ENCODE measurements around the gene LPAR1.

Gene LPAR1

DNA sequence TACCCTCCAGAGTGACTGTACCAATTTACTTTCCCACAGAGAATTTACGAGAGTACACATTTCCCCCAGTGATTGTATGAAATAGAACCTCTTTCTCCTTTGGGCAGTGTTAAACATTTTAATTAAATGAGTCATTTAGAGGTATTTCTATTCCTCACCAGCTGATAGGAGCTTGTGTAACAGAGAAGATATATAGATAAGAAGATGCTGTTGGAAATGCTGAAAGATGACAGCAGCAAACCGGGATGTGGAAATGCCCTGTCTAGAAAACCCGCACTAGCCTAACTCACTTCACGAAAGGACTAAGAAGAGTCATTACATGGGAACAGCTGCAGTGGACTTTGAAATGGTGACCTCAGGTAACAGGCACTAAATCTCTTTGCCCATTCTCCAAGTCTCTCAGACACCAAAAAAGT lies 68.3 kb downstream of the LPAR1 start:
- H3K9me3 ChIP-seq (ENCODE audit: control insufficient read depth, insufficient read depth, low read depth, low read length), result no peaks in the 10 kb centered on the region
- no peak overlapping the region for H3K4me3 ChIP-seq (ENCODE audit: low read depth, low read length)
- H3K4me1 ChIP-seq (ENCODE audit: control insufficient read depth, insufficient read depth, low read length), result no peaks in the 10 kb centered on the region
- TF ChIP-seq YY2 (tag by site-specific recombination; IDR thresholded peaks at IDR 0.05) (no peak), WT1 (tag by site-specific recombination; IDR thresholded peaks at IDR 0.05) (no peak), ZNF157 (tag by site-specific recombination; IDR thresholded peaks at IDR 0.05) (no peak), SP7 (tag by site-specific recombination; IDR thresholded peaks at IDR 0.05) (0 out of 2 replicates have a peak, but pooled peaks have one; percentile 34), ZNF560 (tag by site-specific recombination; IDR thresholded peaks at IDR 0.05; ENCODE audit: borderline replicate concordance) (no peak), ZNF843 (tag by site-specific recombination; IDR thresholded peaks at IDR 0.05) (no peak), KLF16 (tag by site-specific recombination; IDR thresholded peaks at IDR 0.05) (no peak), ZNF2 (tag by site-specific recombination; IDR thresholded peaks at IDR 0.05) (no peak), ZNF169 (tag by site-specific recombination; IDR thresholded peaks at IDR 0.05) (no peak), ZNF292 (tag by site-specific recombination; IDR thresholded peaks at IDR 0.05; ENCODE audit: borderline replicate concordance, low read depth) (no peak)
- TF ChIP-seq, protein P1, sequence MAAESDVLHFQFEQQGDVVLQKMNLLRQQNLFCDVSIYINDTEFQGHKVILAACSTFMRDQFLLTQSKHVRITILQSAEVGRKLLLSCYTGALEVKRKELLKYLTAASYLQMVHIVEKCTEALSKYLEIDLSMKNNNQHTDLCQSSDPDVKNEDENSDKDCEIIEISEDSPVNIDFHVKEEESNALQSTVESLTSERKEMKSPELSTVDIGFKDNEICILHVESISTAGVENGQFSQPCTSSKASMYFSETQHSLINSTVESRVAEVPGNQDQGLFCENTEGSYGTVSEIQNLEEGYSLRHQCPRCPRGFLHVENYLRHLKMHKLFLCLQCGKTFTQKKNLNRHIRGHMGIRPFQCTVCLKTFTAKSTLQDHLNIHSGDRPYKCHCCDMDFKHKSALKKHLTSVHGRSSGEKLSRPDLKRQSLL (tag by site-specific recombination; IDR thresholded peaks at IDR 0.05), result no peak
- TF ChIP-seq, protein P2, sequence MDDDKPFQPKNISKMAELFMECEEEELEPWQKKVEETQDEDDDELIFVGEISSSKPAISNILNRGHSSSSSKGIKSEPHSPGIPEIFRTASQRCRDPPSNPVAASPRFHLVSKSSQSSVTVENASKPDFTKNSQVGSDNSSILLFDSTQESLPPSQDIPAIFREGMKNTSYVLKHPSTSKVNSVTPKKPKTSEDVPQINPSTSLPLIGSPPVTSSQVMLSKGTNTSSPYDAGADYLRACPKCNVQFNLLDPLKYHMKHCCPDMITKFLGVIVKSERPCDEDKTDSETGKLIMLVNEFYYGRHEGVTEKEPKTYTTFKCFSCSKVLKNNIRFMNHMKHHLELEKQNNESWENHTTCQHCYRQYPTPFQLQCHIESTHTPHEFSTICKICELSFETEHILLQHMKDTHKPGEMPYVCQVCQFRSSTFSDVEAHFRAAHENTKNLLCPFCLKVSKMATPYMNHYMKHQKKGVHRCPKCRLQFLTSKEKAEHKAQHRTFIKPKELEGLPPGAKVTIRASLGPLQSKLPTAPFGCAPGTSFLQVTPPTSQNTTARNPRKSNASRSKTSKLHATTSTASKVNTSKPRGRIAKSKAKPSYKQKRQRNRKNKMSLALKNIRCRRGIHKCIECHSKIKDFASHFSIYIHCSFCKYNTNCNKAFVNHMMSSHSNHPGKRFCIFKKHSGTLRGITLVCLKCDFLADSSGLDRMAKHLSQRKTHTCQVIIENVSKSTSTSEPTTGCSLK (tag by site-specific recombination; IDR thresholded peaks at IDR 0.05), result no peak
- TF ChIP-seq, protein P3, sequence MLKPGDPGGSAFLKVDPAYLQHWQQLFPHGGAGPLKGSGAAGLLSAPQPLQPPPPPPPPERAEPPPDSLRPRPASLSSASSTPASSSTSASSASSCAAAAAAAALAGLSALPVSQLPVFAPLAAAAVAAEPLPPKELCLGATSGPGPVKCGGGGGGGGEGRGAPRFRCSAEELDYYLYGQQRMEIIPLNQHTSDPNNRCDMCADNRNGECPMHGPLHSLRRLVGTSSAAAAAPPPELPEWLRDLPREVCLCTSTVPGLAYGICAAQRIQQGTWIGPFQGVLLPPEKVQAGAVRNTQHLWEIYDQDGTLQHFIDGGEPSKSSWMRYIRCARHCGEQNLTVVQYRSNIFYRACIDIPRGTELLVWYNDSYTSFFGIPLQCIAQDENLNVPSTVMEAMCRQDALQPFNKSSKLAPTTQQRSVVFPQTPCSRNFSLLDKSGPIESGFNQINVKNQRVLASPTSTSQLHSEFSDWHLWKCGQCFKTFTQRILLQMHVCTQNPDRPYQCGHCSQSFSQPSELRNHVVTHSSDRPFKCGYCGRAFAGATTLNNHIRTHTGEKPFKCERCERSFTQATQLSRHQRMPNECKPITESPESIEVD (tag by site-specific recombination; IDR thresholded peaks at IDR 0.05), result peak; percentile 36; the same call in 1 of the 2 replicates
- TF ChIP-seq, protein P4, sequence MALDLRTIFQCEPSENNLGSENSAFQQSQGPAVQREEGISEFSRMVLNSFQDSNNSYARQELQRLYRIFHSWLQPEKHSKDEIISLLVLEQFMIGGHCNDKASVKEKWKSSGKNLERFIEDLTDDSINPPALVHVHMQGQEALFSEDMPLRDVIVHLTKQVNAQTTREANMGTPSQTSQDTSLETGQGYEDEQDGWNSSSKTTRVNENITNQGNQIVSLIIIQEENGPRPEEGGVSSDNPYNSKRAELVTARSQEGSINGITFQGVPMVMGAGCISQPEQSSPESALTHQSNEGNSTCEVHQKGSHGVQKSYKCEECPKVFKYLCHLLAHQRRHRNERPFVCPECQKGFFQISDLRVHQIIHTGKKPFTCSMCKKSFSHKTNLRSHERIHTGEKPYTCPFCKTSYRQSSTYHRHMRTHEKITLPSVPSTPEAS (tag by site-specific recombination; IDR thresholded peaks at IDR 0.05), result no peak
- H3K27ac ChIP-seq (ENCODE audit: extremely low read depth, low read depth, low read length), result no peak overlapping the region
- POLR2A ChIA-PET, result no interaction called here
- H3K36me3 ChIP-seq (ENCODE audit: control insufficient read depth in 2 of 2, insufficient read depth in 1 of 2, low read length in 2 of 2), result peaks cover 0 to 3% of the 10 kb centered on the region in 2 experiments; a peak in 2 of 3 replicates
- CTCF ChIA-PET, result no interaction called here

DNA sequence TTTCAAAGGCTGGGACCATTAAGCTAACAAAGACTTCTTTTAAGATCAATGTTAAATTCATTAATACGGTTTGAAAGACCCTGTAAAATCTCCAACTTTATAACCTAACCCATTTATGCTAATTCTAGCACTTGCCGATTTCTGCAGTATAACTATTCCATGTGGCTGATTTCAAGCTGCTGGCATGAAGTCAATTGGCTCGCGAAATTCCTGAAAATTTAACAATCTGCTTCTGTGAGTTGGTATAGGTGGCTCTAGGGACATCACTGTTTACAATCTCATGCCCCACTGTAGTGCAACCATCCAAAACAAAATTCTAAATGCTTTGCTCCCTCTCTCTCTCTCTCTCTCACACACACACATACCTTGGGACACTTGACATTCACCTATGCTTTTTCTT lies 70.2 kb downstream of the LPAR1 start:
- H3K27ac ChIP-seq (ENCODE audit: extremely low read depth, low read depth, low read length), result no peak overlapping the region
- no peaks in the 10 kb centered on the region for H3K9me3 ChIP-seq (ENCODE audit: control insufficient read depth, insufficient read depth, low read depth, low read length)
- H3K4me1 ChIP-seq (ENCODE audit: control insufficient read depth, insufficient read depth, low read length), result no peaks in the 10 kb centered on the region
- H3K4me3 ChIP-seq (ENCODE audit: low read depth, low read length), result no peak overlapping the region
- CTCF ChIA-PET, result interaction anchor here (0.6 kb wide), 1 partner anchor 349 kb away, joined by 3 read pairs; no protein-coding TSS in a partner anchor
- TF ChIP-seq ZNF175 (tag by site-specific recombination; IDR thresholded peaks at IDR 0.05) (no peak), ZNF776 (tag by site-specific recombination; IDR thresholded peaks at IDR 0.05; ENCODE audit: borderline replicate concordance) (no peak), ZNF202 (tag by site-specific recombination; IDR thresholded peaks at IDR 0.05; ENCODE audit: borderline replicate concordance) (no peak), ZSCAN16 (tag by site-specific recombination; IDR thresholded peaks at IDR 0.05) (no peak), ZNF610 (tag by site-specific recombination; IDR thresholded peaks at IDR 0.05; ENCODE audit: borderline replicate concordance) (no peak), KLF10 (tag by site-specific recombination; IDR thresholded peaks at IDR 0.05) (no peak), SCRT1 (tag by site-specific recombination; IDR thresholded peaks at IDR 0.05; ENCODE audit: borderline replicate concordance) (no peak), ZNF112 (tag by site-specific recombination; IDR thresholded peaks at IDR 0.05) (no peak)
- TF ChIP-seq, protein P5, sequence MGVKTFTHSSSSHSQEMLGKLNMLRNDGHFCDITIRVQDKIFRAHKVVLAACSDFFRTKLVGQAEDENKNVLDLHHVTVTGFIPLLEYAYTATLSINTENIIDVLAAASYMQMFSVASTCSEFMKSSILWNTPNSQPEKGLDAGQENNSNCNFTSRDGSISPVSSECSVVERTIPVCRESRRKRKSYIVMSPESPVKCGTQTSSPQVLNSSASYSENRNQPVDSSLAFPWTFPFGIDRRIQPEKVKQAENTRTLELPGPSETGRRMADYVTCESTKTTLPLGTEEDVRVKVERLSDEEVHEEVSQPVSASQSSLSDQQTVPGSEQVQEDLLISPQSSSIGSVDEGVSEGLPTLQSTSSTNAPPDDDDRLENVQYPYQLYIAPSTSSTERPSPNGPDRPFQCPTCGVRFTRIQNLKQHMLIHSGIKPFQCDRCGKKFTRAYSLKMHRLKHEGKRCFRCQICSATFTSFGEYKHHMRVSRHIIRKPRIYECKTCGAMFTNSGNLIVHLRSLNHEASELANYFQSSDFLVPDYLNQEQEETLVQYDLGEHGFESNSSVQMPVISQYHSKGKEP (tag by site-specific recombination; IDR thresholded peaks at IDR 0.05), result no peak
- POLR2A ChIA-PET, result interaction anchor here (0.5 kb wide), 1 partner anchor 119 kb away, joined by 4 read pairs; no protein-coding TSS in a partner anchor
- H3K36me3 ChIP-seq (ENCODE audit: control insufficient read depth in 2 of 2, insufficient read depth in 1 of 2, low read length in 2 of 2), result peaks cover 0 to 3% of the 10 kb centered on the region in 2 experiments; a peak in 2 of 3 replicates
